GM23338 (cell line): ENCODE measurements around the gene RAB3A. TPM values are rescaled to one million over a fixed set of nuclear protein-coding genes. Genes with fewer than 3 reads are reported as not detected.

Experiments
- ATAC-seq: fragments of 200-7000 bp; cut with Tn5 transposase; 3 replicates; pipeline ENCODE4 v1.9.1; 2020
- DNase-seq: peaks from one replicate; pipeline ENCODE4 v3.0.0-alpha.2; 2015; ENCODE audit warnings: low spot score
- H2AFZ ChIP-seq: fragments of 200-600 bp; sonication (generic); 2 replicates; pipeline ENCODE4 v1.8.0; 2016; ENCODE audit warnings: antibody characterized with exemption, mild to moderate bottlenecking, moderate library complexity
- H3F3A ChIP-seq: fragments of 200-600 bp; sonication (generic); replicated peaks from 2 replicates; pipeline ENCODE4 v1.8.0; 2017; ENCODE audit warnings: antibody characterized with exemption, mixed run types, low read depth
- H3K27ac ChIP-seq: fragments of 200-600 bp; sonication (generic); 2 replicates; pipeline ENCODE4 v1.6.1; 2016; ENCODE audit warnings: low read depth
- H3K27me3 ChIP-seq: fragments of 200-600 bp; sonication (generic); 2 replicates; pipeline ENCODE4 v1.8.0; 2016; ENCODE audit warnings: mild to moderate bottlenecking, mixed run types, moderate library complexity; ENCODE audit not compliant: insufficient read depth
- H3K36me3 ChIP-seq: fragments of 200-600 bp; sonication (generic); 2 replicates; pipeline ENCODE4 v1.8.0; 2016; ENCODE audit warnings: mild to moderate bottlenecking; ENCODE audit not compliant: insufficient read depth
- H3K4me1 ChIP-seq: fragments of 200-600 bp; sonication (generic); 2 replicates; pipeline ENCODE4 v1.8.0; 2016; ENCODE audit warnings: mild to moderate bottlenecking, moderate library complexity; ENCODE audit not compliant: insufficient read depth
- H3K4me2 ChIP-seq: fragments of 200-600 bp; sonication (generic); 2 replicates; pipeline ENCODE4 v1.7.1; 2017; ENCODE audit warnings: mixed run types
- H3K4me3 ChIP-seq: fragments of 200-600 bp; sonication (generic); 2 replicates; pipeline ENCODE4 v1.6.1; 2016; ENCODE audit warnings: mixed run types
- H3K79me2 ChIP-seq: fragments of 200-600 bp; sonication (generic); replicated peaks from 2 replicates; pipeline ENCODE4 v1.8.0; 2017; ENCODE audit warnings: mild to moderate bottlenecking; ENCODE audit not compliant: insufficient read depth
- H3K9me2 ChIP-seq: fragments of 200-600 bp; sonication (generic); 2 replicates; pipeline ENCODE4 v1.8.0; 2017; ENCODE audit not compliant: insufficient read depth
- H4K20me1 ChIP-seq: fragments of 200-600 bp; sonication (generic); replicated peaks from 2 replicates; pipeline ENCODE4 v1.8.0; 2017; ENCODE audit warnings: mild to moderate bottlenecking; ENCODE audit not compliant: insufficient read depth
- H3K27ac Mint-ChIP-seq: 2 replicates; pipeline ENCODE4 v1.8.0; 2020; ENCODE audit warnings: inconsistent platforms, mild to moderate bottlenecking, moderate library complexity, mixed read lengths
- H3K27me3 Mint-ChIP-seq: 3 replicates; pipeline ENCODE4 v1.8.0; 2022; ENCODE audit warnings: low read depth, mild to moderate bottlenecking, moderate library complexity, mixed read lengths, inconsistent platforms; ENCODE audit not compliant: insufficient read depth, poor library complexity
- H3K36me3 Mint-ChIP-seq: 3 replicates; pipeline ENCODE4 v1.8.0; 2021; ENCODE audit warnings: low read depth, mild to moderate bottlenecking, inconsistent platforms, moderate library complexity, mixed read lengths
- H3K4me1 Mint-ChIP-seq: 3 replicates; pipeline ENCODE4 v1.8.0; 2020; ENCODE audit warnings: mild to moderate bottlenecking, inconsistent platforms, mixed read lengths
- H3K4me3 Mint-ChIP-seq: 3 replicates; pipeline ENCODE4 v1.8.0; 2021; ENCODE audit warnings: moderate library complexity, mild to moderate bottlenecking, inconsistent platforms, mixed read lengths
- H3K9me3 Mint-ChIP-seq: 3 replicates; pipeline ENCODE4 v1.8.0; 2020; ENCODE audit warnings: moderate library complexity, mild to moderate bottlenecking, inconsistent platforms, mixed read lengths
- CREB1 ChIP-seq: fragments of 250-450 bp; sonication (Bioruptor Pico); IDR thresholded peaks from 2 replicates; pipeline ENCODE4 v1.5.0; 2020; ENCODE audit warnings: low read depth, mild to moderate bottlenecking, moderate library complexity
- CTCF ChIP-seq, 2 experiments: fragments of 200-600 bp in 1 of 2; sonication (generic) in 1 of 2; conservative IDR thresholded peaks; 2 replicates each; pipeline versions ENCODE4 v1.5.1 to v1.6.1; 2016 to 2017; ENCODE audit warnings: antibody characterized with exemption in 2 of 2, low read depth in 2 of 2, mild to moderate bottlenecking in 2 of 2, moderate library complexity in 1 of 2
- ETS1 ChIP-seq: IDR thresholded peaks from 2 replicates; pipeline ENCODE4 v1.6.1; 2016; ENCODE audit warnings: antibody characterized with exemption
- EZH2 ChIP-seq: fragments of 200-600 bp; sonication (generic); IDR thresholded peaks from one replicate; pipeline ENCODE4 v1.8.0; 2017; ENCODE audit warnings: antibody characterized with exemption, mild to moderate bottlenecking, low read depth; ENCODE audit not compliant: unreplicated experiment
- EZH2phosphoT487 ChIP-seq: fragments of 200-600 bp; sonication (generic); IDR thresholded peaks from one replicate; pipeline ENCODE4 v1.8.1; 2018; ENCODE audit warnings: antibody characterized with exemption; ENCODE audit not compliant: unreplicated experiment
- JUNB ChIP-seq: IDR thresholded peaks from one replicate; pipeline ENCODE4 v1.6.1; 2016; ENCODE audit warnings: antibody characterized with exemption; ENCODE audit not compliant: unreplicated experiment
- NANOG ChIP-seq: IDR thresholded peaks from 2 replicates; pipeline ENCODE4 v1.6.1; 2016; ENCODE audit warnings: antibody characterized with exemption, borderline replicate concordance
- POLR2AphosphoS5 ChIP-seq: IDR thresholded peaks from 2 replicates; pipeline ENCODE4 v1.6.1; 2016; ENCODE audit warnings: antibody characterized with exemption, low read depth
- STAT1 ChIP-seq: IDR thresholded peaks from one replicate; pipeline ENCODE4 v1.6.1; 2016; ENCODE audit warnings: antibody characterized with exemption; ENCODE audit not compliant: unreplicated experiment
- ZNF114 ChIP-seq: fragments of 250-450 bp; sonication (Bioruptor Pico); IDR thresholded peaks from 2 replicates; pipeline ENCODE4 v1.5.0; 2020; ENCODE audit warnings: mild to moderate bottlenecking, moderate library complexity
- polyA plus RNA-seq: library from polyadenylated mRNA; unstranded; fragments of >200 nt; fragmentation: Nextera tagmentation; extraction: Ambion mirVana; gene quantifications from 2 replicates; pipeline ENCODE4 v1.2.1, GENCODE V29; 2016
- total RNA-seq: library from RNA; depleted of rRNA; stranded (reverse); fragments of >200 nt; shearing (Covaris generic); gene quantifications from 2 replicates; pipeline ENCODE4 v1.2.3, GENCODE V29; 2014

RAB3A gene
- total and polyA plus RNA-seq, 2 experiments from 2014 or later: 9.7 to 20.3 TPM

GRCh38 chr19:18221815-18222725, 18.2 kb upstream of the RAB3A start (continued):
- TF ChIP-seq ETS1 (no peak), NANOG (no peak), EZH2 (no peak), ZNF114 (CRISPR knock-in tag) (no peak), EZH2phosphoT487 (no peak), POLR2AphosphoS5 (no peak), STAT1 (no peak), CTCF (conservative IDR thresholded peaks at IDR 0.05; ENCODE audit: low read depth in 2 of 2) (no peak)

- peak overlapping the region; percentile 50 for H3K4me3 ChIP-seq
- peaks cover 25% of the 10 kb centered on the region for H3K4me1 Mint-ChIP-seq
- peaks cover 13% of the 10 kb centered on the region; the same call in 1 of the 2 replicates for H3K4me1 ChIP-seq
- H3K36me3 ChIP-seq: no peaks in the 10 kb centered on the region
- ATAC-seq (peak; percentile 18), DNase-seq (peak; percentile 95)
- H2AFZ ChIP-seq: peak overlapping the region; percentile 92; the same call in 1 of the 2 replicates
- H4K20me1 ChIP-seq: no peaks in the 10 kb centered on the region
- no peak overlapping the region for H3K27ac Mint-ChIP-seq
- H3K4me3 Mint-ChIP-seq: peak overlapping the region; percentile 60
- no peaks in the 10 kb centered on the region for H3K79me2 ChIP-seq
- H3K27ac ChIP-seq: no peak overlapping the region
- H3K27me3 ChIP-seq: peaks cover 10% of the 10 kb centered on the region
- peaks cover 29% of the 10 kb centered on the region for H3K27me3 Mint-ChIP-seq
- no peaks in the 10 kb centered on the region for H3K36me3 Mint-ChIP-seq
- peak overlapping the region; percentile 81 for H3K4me2 ChIP-seq
- peaks cover 18% of the 10 kb centered on the region; the same call in 1 of the 2 replicates for H3F3A ChIP-seq
- H3K9me3 Mint-ChIP-seq: peaks cover 3% of the 10 kb centered on the region; the same call in 1 of the 3 replicates
- TF ChIP-seq ZNF114 (CRISPR knock-in tag) (no peak), JUNB (no peak), CREB1 (CRISPR knock-in tag) (no peak), POLR2AphosphoS5 (peak; percentile 85)
- H3K9me2 ChIP-seq: no peaks in the 10 kb centered on the region
Observed at GRCh38 chr19:18220632-18221275, 16.9 kb upstream of the RAB3A start.
